ENCODE data around the gene SIX2.

DNA sequence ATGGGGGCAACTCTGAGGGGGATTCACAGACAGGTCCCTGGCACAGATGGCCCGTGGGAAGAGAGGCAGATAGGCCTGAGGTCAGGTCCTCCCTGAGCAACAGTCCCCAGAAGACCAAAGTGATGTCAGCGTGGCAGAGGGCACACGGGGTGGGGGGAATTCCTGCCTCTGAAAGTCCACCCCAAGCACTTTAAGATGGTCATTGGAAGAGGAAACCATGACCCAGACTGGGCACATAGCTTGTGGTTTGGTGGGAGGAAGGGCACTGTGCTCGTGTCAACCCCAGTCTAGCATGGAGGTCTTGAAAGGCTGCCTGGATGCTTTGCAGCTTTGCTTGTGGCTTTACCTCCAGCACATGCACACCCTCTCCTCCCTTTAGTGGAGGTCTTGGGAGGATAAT is 38.0 kb upstream of the SIX2 start:
- TF ChIP-seq CTCF (IDR thresholded peaks at IDR 0.05) = no peak
- no peak for TF ChIP-seq POLR2A (IDR thresholded peaks at IDR 0.05)

Data from lower leg skin (tissue), 3 donors.